Stimulated activated CD8-positive, alpha-beta memory T cell treated with anti-CD3 and anti-CD28 coated beads, Interleukin-7, amount 100 ng/mL, for 24 hours (primary cell): ENCODE results near the gene HSD11B2.

Source experiments
- DNase-seq: peaks from one replicate; pipeline ENCODE4 v3.0.0-alpha.2; 2020; ENCODE audit warnings: low read depth

Gene HSD11B2

DNA sequence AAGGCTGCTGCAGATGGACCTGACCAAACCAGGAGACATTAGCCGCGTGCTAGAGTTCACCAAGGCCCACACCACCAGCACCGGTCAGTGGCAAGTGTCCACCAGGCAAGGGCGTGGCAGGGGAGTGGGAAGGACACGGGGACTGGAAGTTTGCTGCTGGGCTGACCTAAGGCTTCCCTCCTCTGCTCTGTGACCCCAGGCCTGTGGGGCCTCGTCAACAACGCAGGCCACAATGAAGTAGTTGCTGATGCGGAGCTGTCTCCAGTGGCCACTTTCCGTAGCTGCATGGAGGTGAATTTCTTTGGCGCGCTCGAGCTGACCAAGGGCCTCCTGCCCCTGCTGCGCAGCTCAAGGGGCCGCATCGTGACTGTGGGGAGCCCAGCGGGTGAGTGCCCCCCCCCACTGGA lies 4.8 kb downstream of the HSD11B2 start:
- no peak for DNase-seq

DNA sequence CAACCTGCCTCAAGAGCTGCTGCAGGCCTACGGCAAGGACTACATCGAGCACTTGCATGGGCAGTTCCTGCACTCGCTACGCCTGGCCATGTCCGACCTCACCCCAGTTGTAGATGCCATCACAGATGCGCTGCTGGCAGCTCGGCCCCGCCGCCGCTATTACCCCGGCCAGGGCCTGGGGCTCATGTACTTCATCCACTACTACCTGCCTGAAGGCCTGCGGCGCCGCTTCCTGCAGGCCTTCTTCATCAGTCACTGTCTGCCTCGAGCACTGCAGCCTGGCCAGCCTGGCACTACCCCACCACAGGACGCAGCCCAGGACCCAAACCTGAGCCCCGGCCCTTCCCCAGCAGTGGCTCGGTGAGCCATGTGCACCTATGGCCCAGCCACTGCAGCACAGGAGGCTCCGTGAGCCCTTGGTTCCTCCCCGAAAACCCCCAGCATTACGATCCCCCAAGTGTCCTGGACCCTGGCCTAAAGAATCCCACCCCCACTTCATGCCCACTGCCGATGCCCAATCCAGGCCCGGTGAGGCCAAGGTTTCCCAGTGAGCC lies 5.8 kb downstream of the HSD11B2 start:
- no peak for DNase-seq

DNA sequence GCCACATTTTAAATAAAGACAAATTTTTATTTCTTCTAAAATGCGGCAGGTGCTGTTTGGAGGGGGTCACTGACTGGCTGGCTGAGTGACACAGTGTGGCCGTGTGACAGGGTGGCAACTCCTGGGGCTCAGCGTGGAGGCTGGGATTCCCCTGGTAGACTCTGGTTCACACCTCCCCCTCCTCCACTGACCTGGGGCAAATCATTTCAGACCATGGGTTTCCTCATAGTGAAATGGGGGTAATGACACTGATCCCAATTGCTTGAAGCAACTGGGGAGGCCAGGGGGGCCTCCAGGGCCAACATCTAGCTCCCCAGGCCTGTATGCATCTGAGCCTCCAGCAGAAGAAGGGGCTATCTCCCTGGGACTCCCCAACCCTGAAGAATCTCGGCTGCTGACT lies 6.6 kb downstream of the HSD11B2 start:
- no peak for DNase-seq

DNA sequence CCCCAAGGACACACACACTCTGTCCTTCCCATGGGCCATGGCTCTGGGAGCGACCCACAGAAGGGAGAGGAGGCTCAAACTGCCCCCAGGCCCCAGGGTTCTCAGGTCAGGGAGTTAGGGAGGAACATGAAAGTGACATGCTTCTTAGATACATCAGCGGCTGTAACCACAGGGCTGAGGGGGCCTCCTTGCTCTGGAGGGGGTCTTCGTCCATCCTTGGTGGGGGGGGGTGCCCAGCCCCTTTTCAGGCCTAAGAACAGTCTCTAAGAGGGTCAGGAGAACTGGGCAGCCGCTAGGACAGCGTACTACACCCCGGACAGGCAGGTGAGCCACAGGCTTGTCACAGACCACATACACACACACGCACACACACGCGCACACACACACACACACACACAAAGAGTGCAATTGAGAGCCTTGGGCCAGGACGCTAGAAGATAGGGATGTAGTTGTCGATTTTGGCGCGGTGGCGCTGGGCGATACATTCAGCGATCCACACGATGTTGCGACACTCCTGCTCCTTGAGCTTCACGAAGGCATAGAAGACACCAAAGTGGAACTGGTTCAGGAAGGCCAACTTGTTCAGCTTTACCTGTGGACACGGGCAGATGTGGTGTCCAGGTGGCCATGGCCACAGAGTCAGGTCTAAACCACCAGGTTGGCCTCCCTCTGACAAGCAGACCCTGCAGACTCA lies 7.3 kb downstream of the HSD11B2 start:
- no peak for DNase-seq

GRCh38 chr16:67438824-67439393 lies 8.0 kb downstream of the HSD11B2 start:
- DNase-seq = no peak

- DNase-seq = no peak
Measured at GRCh38 chr16:67441271-67441753, 10.4 kb downstream of the HSD11B2 start.

GRCh38 chr16:67441907-67442306 lies 11.0 kb downstream of the HSD11B2 start:
- DNase-seq = no peak

DNA sequence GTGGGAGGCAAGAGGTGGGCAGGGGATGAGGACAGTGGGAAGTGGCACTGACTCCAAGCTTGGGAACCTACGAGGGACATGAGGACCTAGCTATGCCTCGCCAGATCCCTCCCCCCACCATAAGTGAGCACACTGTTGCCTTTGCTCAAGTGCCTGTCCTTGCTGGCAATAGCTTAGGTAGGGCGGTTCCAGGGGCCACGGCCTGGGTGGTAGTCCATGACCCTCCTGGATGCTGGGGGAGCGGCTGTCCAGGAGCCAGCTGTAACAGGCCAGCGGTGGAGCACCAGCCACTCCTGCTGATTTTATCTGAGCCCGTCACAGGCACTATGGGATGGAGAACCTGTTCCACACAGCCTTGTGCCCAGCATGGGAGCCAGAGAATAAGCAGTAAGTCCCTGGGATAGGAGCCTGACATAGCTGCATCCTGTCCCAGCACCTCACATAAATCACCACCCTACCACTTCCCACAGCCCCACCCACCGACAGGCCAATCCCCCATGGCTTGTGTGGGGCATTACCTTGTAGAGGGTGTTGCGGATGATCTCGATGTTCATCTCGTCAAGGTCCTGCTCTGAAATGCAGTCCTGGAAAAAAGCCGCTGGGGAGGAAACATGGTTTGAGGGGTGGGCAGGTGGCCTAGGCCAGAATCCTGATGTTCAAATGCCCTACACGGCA lies 11.8 kb downstream of the HSD11B2 start:
- no peak for DNase-seq

DNA sequence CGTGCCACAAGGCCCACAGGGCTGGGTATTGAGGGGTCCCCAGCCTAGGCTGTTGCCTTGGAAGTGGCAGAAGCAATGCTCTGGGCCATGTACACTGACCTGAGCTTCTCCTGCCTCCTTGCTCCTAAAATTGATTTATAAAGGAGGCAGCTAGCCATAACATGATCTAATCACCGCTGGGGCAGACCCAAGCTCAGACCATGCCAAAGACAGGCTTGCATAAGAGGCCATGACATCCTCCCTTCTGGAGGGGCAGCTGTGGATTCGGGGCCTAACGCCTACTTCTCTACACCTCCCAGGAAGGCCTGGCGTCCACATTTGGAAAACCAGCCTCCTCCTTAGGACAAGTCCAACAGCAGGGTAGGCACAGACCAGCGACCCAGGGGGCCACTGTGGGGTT lies 12.3 kb downstream of the HSD11B2 start:
- DNase-seq = no peak

DNA sequence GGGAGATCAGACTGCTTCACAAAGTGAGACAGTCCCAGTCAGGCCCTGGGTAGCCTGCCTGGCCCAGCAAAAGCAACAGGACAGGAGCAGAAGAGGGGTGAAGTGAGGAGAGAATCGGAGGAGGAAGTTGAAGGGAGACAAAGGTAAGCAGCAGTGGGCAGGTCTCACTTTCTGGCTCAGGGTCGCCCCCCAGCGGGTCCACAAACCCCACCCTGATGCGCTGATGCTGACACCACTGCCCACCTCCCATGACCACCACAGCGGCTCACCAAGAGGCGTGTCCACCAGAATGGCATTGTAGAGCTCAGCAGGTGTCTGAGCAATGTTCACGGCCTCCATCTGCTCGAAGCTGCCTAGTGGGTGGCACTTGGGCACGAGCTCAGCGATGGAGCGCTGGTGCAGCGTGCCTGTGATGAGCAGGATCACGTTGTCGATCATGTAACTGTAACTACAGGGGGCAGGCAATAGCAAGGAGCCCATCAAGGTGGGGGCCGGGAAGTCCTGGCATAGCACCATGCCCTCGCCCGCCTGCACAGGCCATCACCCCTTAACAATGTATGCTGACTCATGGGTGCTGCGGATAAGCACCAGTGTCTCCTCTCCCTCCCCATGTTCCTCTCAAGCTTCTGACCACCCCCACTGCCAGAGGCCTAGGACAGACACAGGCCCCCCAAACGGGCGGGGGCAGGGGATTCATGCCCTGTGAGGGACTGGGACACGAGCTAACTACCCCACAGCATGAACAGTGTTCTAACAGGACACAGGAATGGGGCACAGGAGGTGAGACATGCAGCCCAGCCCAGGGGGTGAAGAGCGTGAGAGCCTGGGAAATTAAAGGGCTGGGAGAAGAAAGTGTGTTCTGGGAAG lies 13.6 kb downstream of the HSD11B2 start:
- no peak for DNase-seq

- DNase-seq = no peak
Measured at GRCh38 chr16:67445126-67445426, 14.2 kb downstream of the HSD11B2 start.

DNA sequence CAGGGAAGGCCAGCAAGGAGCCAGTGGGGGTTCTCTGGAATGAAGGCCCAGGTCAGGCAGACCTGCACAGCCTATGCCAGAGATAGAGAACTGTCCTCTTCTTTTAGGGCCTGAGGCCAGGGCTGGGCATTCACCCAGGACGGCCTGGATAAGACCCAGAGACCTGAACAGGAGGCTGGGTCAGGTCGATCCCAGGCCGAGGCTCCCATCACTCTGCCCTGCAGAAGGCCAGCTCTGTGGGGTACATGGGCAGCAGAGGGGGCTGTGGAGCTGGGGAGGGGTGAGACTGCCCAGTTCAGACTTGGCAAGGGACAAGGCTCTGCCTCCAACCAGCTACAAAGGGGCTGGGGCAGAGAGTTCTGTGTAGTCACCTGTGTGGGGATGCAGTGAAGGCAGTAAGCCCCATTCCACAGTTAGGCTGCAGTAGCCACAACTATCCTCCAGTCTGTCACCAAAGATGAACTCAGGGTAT lies 14.6 kb downstream of the HSD11B2 start:
- no peak for DNase-seq

GRCh38 chr16:67445913-67446907 lies 15.3 kb downstream of the HSD11B2 start:
- no peak for DNase-seq

DNA sequence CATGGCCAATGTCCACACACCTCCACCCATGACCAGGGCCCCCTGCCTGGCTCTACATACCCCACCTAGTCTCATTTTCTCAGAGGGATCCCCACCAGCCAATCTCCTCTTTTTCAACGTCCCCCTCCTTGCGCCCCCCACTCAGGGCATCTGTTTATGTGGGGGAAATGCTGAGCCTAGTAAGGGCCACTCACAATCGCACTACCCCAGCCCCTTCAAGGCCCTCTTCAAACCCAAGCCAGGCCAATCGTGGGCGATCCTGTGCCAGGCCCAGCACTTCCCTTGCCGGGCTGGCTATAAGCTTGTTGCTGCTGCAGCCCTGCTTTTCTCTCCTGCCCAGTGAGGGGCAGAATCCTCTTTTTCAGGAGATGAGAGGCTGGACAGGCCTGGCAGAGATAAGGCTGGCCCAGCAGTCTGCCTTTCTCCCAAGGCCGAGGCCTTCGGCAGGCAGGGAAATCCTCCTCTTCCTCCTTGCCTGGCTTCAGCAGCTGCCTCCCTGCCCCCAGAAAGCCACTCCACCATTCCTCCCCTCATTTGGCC lies 16.1 kb downstream of the HSD11B2 start:
- no peak for DNase-seq

DNA sequence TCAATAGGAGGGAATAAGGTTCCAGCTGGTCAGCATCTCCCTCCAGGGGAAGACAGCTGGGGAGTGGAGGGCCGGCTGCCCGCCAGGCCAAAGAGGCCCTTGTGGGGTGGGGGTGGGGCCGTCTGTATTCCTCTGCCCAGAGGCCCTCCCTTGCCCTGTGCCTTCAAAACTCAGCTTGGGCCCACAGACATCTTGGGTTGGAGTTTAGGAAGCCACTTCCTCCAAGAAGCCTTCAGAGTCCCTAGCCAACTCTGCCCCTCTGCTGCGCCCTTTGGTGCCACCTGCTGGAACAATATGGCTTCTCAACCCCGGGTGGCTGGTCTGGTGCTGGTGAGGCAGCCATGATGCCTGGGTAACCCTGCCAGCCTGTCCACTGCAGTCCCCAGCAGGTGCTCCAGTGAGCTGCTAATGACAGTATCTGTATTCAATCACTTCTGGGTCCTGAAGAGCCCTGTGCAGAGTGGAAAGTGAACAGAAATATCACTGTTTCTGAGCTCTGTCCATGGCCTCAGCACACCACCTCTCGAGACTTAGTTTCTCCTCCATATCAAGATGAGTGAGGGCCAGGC lies 16.7 kb downstream of the HSD11B2 start:
- DNase-seq = peak; percentile 54

DNA sequence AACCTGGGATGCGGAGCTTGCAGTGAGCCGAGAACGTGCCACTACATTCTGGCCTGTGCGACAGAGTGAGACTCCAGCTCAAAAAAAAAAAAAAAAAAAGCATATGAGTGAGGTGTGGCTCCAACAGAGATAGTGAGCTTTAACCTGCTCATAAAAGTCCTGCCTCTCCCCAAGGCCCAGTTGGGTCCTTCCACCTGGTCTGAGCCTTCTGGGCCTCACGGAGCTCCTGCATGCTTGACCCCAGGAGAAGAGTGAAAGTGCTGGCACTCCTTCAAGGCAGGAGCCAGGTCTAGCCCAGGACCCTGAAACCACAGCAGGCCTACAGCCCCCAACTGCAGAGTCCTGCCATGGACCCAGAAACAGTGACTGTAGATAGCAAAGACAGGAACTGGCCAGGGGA lies 17.7 kb downstream of the HSD11B2 start:
- DNase-seq = no peak

DNA sequence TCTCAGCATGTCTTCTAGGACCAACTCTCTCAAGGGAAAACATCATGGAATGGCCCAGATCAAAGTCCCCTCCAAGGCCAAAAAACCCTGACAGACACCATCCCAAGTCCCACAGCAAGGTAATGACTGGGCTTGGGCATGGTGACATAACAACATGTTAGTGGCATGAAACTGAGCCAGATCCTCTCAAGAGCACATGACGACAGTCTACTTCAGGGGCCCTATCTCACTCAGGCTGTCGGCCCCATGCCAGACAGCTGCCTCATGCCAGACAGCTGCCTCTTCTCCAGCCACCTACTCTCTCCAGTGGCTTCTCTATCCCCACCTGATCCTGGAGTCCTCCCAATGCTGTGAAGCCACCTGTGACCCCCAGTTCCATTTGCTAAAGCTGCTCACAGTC lies 18.4 kb downstream of the HSD11B2 start:
- DNase-seq = no peak

DNA sequence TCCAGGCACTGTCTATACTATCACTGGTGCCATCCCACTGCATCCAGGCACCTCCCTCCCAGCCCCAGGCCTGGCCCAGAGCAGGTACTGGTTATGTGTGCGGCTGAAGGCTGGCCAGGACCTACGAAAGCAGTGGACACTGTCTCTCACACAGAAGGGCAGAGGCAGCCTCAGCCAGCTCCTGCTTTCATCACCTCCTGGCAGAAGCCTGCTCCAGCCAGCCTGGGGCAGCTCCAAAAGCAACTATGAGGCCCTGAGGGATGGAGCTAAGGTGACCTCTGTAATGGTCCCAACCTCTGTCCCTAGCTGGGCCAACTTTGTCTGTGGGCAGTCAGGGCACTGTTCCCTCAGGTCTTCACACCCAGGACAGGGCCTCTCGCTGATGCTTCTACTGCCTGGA lies 18.8 kb downstream of the HSD11B2 start:
- no peak for DNase-seq

DNA sequence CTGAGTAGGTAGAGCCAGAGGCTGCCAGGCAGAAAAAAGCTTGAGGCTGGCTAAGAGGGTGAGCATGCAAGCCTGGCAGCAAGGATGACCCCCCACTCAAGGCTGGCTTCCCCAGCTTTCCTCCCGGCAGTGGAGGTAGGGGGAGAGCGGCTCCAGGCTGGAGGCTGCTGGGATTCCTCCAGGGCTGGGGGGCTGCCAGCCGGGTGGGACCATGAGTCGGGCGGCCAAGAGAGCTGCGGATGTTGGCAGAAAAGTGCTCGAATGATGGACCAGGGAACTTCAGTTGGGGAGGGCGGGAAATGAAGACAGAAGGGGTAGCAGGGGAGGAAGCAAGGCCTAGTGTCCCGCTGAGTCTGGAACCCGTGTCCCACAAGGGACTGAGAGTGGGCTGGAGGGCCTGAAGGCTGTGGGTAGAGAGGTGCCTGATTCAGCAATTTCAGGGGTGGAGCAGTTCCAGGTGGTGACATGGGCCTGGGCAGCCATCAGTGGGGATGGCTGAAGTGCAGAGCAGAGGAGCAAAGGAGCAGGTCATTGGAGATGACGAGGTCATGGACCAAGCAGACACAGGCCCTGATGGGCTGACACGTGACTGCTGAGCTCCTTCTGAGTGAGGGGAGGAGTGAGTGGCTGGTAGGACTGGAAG lies 20.3 kb downstream of the HSD11B2 start:
- no peak for DNase-seq
